ENCODE data around the gene ANGPTL1.

The ANGPTL1 gene

GRCh38 chr1:178898401-178898800, 27.5 kb upstream of the ANGPTL1 start:
- Histone ChIP-seq H3K36me3 (ENCODE audit: insufficient read depth, low read length) (peaks cover 3% of the 10 kb centered on the region; the same call in 1 of the 2 replicates), H2AFZ (ENCODE audit: low read length, unreplicated experiment) (no peak overlapping the region), H3K79me2 (ENCODE audit: control insufficient read depth, insufficient read depth, low read length, unreplicated experiment) (no peaks in the 10 kb centered on the region), H3K27me3 (ENCODE audit: insufficient read depth, low read length) (no peaks in the 10 kb centered on the region), H3K4me1 (ENCODE audit: control insufficient read depth, insufficient read depth, low read length, unreplicated experiment) (no peaks in the 10 kb centered on the region), H3K27ac (ENCODE audit: low read depth, low read length) (no peak overlapping the region), H3K4me3 (ENCODE audit: low read depth, low read length) (no peak overlapping the region)

DNA sequence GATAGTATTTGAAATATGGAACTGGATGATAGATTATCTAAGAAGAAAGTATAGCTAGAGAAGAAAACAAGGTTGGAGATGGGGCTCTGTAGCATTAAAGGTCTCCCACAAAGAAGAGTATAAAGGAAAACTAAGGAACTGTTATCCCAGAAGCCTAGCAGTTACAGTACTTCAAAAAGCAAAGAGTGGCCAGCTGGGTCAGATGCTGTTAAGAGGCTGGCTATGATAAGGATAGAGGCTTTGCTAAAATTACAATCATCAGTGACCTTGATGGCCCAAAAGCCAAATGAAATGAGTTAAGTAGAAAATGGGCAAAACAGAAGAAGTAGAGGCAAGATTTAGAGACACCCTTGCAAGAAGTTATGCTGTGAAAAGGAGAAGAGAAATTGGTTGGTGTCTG, 25.1 kb upstream of the ANGPTL1 start:
- no peak overlapping the region for H3K27ac ChIP-seq (ENCODE audit: low read depth, low read length)
- no peaks in the 10 kb centered on the region for H3K27me3 ChIP-seq (ENCODE audit: insufficient read depth, low read length)
- H3K36me3 ChIP-seq (ENCODE audit: insufficient read depth, low read length): peaks cover 3% of the 10 kb centered on the region; the same call in 1 of the 2 replicates

DNA sequence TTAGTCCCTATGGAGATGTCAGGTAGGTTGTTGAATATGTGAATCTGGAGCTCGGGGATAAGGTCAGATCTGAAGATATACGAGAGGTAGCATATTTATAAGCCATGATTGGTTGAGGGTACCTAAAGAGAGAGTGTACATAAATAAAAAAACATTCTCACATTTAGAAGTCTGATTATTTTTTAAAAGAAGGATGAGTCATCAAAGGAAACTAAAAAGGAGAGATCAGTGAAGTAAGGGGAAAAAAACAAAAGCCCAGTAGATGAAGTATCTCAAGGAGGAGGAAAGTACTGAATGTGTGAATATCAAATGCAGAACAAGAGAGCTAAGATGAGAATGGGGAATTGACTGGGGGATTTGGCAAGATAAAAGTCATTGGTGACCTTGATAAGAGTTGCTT, 15.7 kb upstream of the ANGPTL1 start:
- Histone ChIP-seq H3K79me2 (ENCODE audit: control insufficient read depth, insufficient read depth, low read length, unreplicated experiment) (no peaks in the 10 kb centered on the region), H3K4me3 (ENCODE audit: low read depth, low read length) (no peak overlapping the region), H3K4me1 (ENCODE audit: control insufficient read depth, insufficient read depth, low read length, unreplicated experiment) (peaks cover 4% of the 10 kb centered on the region), H3K27ac (ENCODE audit: low read depth, low read length) (no peak overlapping the region), H2AFZ (ENCODE audit: low read length, unreplicated experiment) (no peak overlapping the region), H3K36me3 (ENCODE audit: insufficient read depth, low read length) (no peaks in the 10 kb centered on the region), H3K27me3 (ENCODE audit: insufficient read depth, low read length) (no peaks in the 10 kb centered on the region)

More for the DNA sequence above, 25.1 kb upstream of the ANGPTL1 start:
- no peaks in the 10 kb centered on the region for H3K79me2 ChIP-seq (ENCODE audit: control insufficient read depth, insufficient read depth, low read length, unreplicated experiment)
- no peak overlapping the region for H3K4me3 ChIP-seq (ENCODE audit: low read depth, low read length)
- H3K4me1 ChIP-seq (ENCODE audit: control insufficient read depth, insufficient read depth, low read length, unreplicated experiment): no peaks in the 10 kb centered on the region
- H2AFZ ChIP-seq (ENCODE audit: low read length, unreplicated experiment): no peak overlapping the region

DNA sequence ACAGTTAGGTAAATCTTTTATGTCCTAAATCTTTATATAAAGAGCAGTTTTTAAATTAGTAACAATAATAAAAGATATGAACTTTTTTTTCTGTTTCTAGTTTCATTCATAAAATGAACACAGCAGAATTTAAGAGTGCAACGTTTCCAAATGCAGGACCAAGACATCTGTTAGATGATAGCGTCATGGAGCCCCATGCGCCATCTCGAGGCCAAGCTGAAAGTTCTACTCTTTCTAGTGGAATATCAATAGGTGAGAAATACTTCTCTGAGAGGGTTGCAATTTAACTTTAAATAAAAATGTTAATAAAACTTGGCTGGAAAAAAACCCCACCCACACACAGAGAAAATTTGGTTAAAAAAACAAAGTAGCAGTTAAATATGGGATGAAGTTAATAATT, 15.0 kb upstream of the ANGPTL1 start:
- H3K36me3 ChIP-seq (ENCODE audit: insufficient read depth, low read length): no peaks in the 10 kb centered on the region
- no peak overlapping the region for H3K27ac ChIP-seq (ENCODE audit: low read depth, low read length)
- H3K79me2 ChIP-seq (ENCODE audit: control insufficient read depth, insufficient read depth, low read length, unreplicated experiment): no peaks in the 10 kb centered on the region
- H3K27me3 ChIP-seq (ENCODE audit: insufficient read depth, low read length): no peaks in the 10 kb centered on the region
- H2AFZ ChIP-seq (ENCODE audit: low read length, unreplicated experiment): no peak overlapping the region
- H3K4me3 ChIP-seq (ENCODE audit: low read depth, low read length): no peak overlapping the region
- peaks cover 4% of the 10 kb centered on the region for H3K4me1 ChIP-seq (ENCODE audit: control insufficient read depth, insufficient read depth, low read length, unreplicated experiment)

DNA sequence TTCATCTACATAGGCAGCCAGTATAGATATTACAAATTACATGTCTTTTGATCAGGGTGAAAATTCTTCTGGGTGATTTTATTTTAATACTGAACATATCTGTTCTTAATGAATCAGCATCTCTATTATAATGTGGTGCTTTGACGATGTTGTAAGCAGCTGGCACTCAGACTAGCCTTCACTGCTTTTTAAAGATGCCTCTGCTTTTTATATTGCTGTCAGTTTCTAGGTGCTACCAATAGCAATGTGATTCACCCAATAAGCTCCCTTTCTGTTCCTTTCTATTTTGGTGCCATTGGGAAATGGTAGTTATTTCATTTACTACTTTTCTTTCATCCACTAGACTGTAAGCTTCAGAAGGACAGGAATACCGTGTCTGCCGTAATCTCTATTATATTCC, 11.1 kb upstream of the ANGPTL1 start:
- H3K36me3 ChIP-seq (ENCODE audit: insufficient read depth, low read length): no peaks in the 10 kb centered on the region
- H3K27me3 ChIP-seq (ENCODE audit: insufficient read depth, low read length): no peaks in the 10 kb centered on the region
- no peak overlapping the region for H3K27ac ChIP-seq (ENCODE audit: low read depth, low read length)
- H2AFZ ChIP-seq (ENCODE audit: low read length, unreplicated experiment): no peak overlapping the region
- H3K4me1 ChIP-seq (ENCODE audit: control insufficient read depth, insufficient read depth, low read length, unreplicated experiment): peaks cover 4% of the 10 kb centered on the region
- no peaks in the 10 kb centered on the region for H3K79me2 ChIP-seq (ENCODE audit: control insufficient read depth, insufficient read depth, low read length, unreplicated experiment)
- no peak overlapping the region for H3K4me3 ChIP-seq (ENCODE audit: low read depth, low read length)

GRCh38 chr1:178877896-178878295, 7.0 kb upstream of the ANGPTL1 start:
- no peak overlapping the region for H3K27ac ChIP-seq (ENCODE audit: low read depth, low read length)
- no peaks in the 10 kb centered on the region for H3K27me3 ChIP-seq (ENCODE audit: insufficient read depth, low read length)
- no peaks in the 10 kb centered on the region for H3K79me2 ChIP-seq (ENCODE audit: control insufficient read depth, insufficient read depth, low read length, unreplicated experiment)
- H3K36me3 ChIP-seq (ENCODE audit: insufficient read depth, low read length): no peaks in the 10 kb centered on the region
- H3K4me3 ChIP-seq (ENCODE audit: low read depth, low read length): no peak overlapping the region
- H2AFZ ChIP-seq (ENCODE audit: low read length, unreplicated experiment): no peak overlapping the region
- no peaks in the 10 kb centered on the region for H3K4me1 ChIP-seq (ENCODE audit: control insufficient read depth, insufficient read depth, low read length, unreplicated experiment)

DNA sequence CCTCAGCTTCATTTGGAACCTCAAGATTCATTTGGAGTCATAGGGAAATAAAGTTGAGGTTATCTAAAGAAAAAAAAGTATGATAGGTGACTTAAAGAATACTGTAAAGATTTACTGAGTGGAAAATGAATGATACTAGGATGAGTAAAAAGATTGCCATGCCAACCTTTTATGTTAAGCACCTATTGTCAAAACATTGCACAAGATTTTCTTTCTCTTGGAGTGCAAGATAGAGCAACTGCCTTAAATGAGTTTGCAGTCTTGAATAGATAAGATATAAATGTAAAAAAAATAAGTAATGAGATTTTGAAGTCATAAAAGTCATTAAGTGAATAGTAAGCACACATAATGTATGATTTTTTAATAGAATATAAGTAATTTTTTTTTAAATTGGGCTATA, 5.1 kb upstream of the ANGPTL1 start:
- H3K27ac ChIP-seq (ENCODE audit: low read depth, low read length): no peak overlapping the region

DNA sequence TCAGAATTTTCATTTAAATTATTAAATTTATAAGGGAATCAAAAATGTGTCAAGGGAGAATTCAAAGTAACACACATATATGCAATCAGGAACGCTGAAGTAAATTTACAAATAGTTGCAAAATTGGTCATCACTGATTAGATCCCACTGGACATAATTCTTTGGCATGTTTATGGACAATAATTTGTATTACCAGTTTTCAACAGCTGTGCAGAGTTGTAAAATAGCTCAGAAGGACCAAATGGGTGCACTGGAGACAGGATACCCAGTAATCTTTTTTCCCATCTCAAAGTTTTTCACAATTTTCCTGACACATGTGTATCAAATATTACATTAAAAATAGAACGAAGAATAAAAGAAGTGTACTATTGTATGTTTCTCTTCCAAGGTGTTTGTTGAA, 4.1 kb upstream of the ANGPTL1 start:
- Histone ChIP-seq H3K4me1 (ENCODE audit: control insufficient read depth, insufficient read depth, low read length, unreplicated experiment) (peaks cover 22% of the 10 kb centered on the region), H3K36me3 (ENCODE audit: insufficient read depth, low read length) (no peaks in the 10 kb centered on the region), H3K4me3 (ENCODE audit: low read depth, low read length) (no peak overlapping the region), H2AFZ (ENCODE audit: low read length, unreplicated experiment) (no peak overlapping the region), H3K27me3 (ENCODE audit: insufficient read depth, low read length) (no peaks in the 10 kb centered on the region), H3K79me2 (ENCODE audit: control insufficient read depth, insufficient read depth, low read length, unreplicated experiment) (no peaks in the 10 kb centered on the region), H3K27ac (ENCODE audit: low read depth, low read length) (no peak overlapping the region)

More for the DNA sequence above, 5.1 kb upstream of the ANGPTL1 start:
- H3K4me3 ChIP-seq (ENCODE audit: low read depth, low read length): no peak overlapping the region
- H3K27me3 ChIP-seq (ENCODE audit: insufficient read depth, low read length): no peaks in the 10 kb centered on the region
- peaks cover 14% of the 10 kb centered on the region for H3K4me1 ChIP-seq (ENCODE audit: control insufficient read depth, insufficient read depth, low read length, unreplicated experiment)
- no peaks in the 10 kb centered on the region for H3K79me2 ChIP-seq (ENCODE audit: control insufficient read depth, insufficient read depth, low read length, unreplicated experiment)
- H2AFZ ChIP-seq (ENCODE audit: low read length, unreplicated experiment): no peak overlapping the region
- no peaks in the 10 kb centered on the region for H3K36me3 ChIP-seq (ENCODE audit: insufficient read depth, low read length)

- H3K4me3 ChIP-seq (ENCODE audit: low read depth, low read length): peak overlapping the region; percentile 64
- no peaks in the 10 kb centered on the region for H3K36me3 ChIP-seq (ENCODE audit: insufficient read depth, low read length)
- no peaks in the 10 kb centered on the region for H3K79me2 ChIP-seq (ENCODE audit: control insufficient read depth, insufficient read depth, low read length, unreplicated experiment)
- no peaks in the 10 kb centered on the region for H3K27me3 ChIP-seq (ENCODE audit: insufficient read depth, low read length)
- no peak overlapping the region for H3K27ac ChIP-seq (ENCODE audit: low read depth, low read length)
- H3K4me1 ChIP-seq (ENCODE audit: control insufficient read depth, insufficient read depth, low read length, unreplicated experiment): peaks cover 36% of the 10 kb centered on the region
- peak overlapping the region; percentile 54 for H2AFZ ChIP-seq (ENCODE audit: low read length, unreplicated experiment)
These were observed 859 bp upstream of the ANGPTL1 start for GRCh38 chr1:178871551-178872320.

GRCh38 chr1:178870221-178870620, 656 bp downstream of the ANGPTL1 start:
- no peak overlapping the region for H3K27ac ChIP-seq (ENCODE audit: low read depth, low read length)
- H3K27me3 ChIP-seq (ENCODE audit: insufficient read depth, low read length): no peaks in the 10 kb centered on the region
- peak overlapping the region; percentile 75 for H3K4me3 ChIP-seq (ENCODE audit: low read depth, low read length)
- no peaks in the 10 kb centered on the region for H3K79me2 ChIP-seq (ENCODE audit: control insufficient read depth, insufficient read depth, low read length, unreplicated experiment)
- H2AFZ ChIP-seq (ENCODE audit: low read length, unreplicated experiment): no peak overlapping the region
- H3K4me1 ChIP-seq (ENCODE audit: control insufficient read depth, insufficient read depth, low read length, unreplicated experiment): peaks cover 41% of the 10 kb centered on the region
- no peaks in the 10 kb centered on the region for H3K36me3 ChIP-seq (ENCODE audit: insufficient read depth, low read length)

DNA sequence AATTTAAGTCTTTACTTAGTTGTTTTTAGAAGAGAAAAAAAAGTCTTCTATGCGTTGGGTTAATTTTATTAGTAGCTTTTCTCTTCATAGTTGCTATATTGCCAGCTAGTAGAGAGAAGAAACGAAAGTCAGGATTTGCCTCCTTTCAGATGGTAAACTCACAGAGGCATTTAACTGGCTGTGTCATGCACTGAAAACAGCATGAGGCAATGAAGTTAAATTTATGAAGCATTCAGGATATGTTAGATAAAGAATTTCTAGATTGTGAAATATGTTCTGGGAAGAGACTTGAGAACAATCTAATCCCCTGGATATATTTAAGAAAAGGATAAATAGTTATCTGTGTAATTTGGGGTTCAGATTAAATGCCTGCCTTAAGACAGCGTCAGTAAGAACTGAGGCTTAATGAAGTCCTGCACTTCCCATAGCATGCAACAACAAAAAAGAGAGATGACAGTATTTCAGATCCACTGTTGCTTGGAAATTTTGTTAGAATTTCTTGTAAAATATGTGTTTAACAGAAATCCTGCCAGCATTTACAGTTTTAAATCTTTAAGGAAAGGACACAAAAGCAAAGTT, 1.7 kb downstream of the ANGPTL1 start:
- Histone ChIP-seq H3K27me3 (ENCODE audit: insufficient read depth, low read length) (no peaks in the 10 kb centered on the region), H3K36me3 (ENCODE audit: insufficient read depth, low read length) (peaks cover 4% of the 10 kb centered on the region; the same call in 1 of the 2 replicates), H3K4me1 (ENCODE audit: control insufficient read depth, insufficient read depth, low read length, unreplicated experiment) (peaks cover 44% of the 10 kb centered on the region), H2AFZ (ENCODE audit: low read length, unreplicated experiment) (peak overlapping the region; percentile 37), H3K27ac (ENCODE audit: low read depth, low read length) (peak overlapping the region; percentile 67), H3K4me3 (ENCODE audit: low read depth, low read length) (peak overlapping the region; percentile 75), H3K79me2 (ENCODE audit: control insufficient read depth, insufficient read depth, low read length, unreplicated experiment) (no peaks in the 10 kb centered on the region)

All from ACC112 (cell line).